ENCODE results near the gene PRDM5.

DNA sequence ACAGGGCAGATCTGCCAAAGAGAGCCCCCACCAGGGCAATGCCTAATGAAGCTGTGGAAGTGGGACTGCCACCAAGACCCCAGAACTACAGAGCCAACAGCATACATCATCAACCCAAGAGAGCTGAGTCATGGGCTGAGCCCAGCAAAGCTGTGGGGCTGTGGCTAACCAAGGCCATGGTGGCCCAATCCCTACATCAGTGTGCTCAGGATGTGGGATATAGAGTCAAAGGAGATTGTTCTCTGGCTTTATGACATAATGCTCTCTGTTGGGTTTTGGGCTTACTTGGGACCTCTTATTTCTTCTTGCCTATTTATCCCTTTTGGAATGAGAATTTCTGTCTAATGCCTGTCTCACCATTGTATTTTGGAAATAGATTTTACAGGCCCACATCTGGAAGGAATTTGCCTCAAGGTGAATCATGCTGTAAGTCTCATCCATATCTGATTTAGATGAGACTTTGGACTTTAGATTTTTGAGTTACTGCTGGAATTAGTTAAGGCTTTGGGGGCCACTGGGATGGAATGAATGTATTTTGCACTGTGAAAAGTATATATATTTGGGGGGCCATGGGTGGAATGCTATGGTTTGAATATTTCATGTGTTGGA lies 5.4 kb upstream of the PRDM5 start:
- TF ChIP-seq, protein P1, sequence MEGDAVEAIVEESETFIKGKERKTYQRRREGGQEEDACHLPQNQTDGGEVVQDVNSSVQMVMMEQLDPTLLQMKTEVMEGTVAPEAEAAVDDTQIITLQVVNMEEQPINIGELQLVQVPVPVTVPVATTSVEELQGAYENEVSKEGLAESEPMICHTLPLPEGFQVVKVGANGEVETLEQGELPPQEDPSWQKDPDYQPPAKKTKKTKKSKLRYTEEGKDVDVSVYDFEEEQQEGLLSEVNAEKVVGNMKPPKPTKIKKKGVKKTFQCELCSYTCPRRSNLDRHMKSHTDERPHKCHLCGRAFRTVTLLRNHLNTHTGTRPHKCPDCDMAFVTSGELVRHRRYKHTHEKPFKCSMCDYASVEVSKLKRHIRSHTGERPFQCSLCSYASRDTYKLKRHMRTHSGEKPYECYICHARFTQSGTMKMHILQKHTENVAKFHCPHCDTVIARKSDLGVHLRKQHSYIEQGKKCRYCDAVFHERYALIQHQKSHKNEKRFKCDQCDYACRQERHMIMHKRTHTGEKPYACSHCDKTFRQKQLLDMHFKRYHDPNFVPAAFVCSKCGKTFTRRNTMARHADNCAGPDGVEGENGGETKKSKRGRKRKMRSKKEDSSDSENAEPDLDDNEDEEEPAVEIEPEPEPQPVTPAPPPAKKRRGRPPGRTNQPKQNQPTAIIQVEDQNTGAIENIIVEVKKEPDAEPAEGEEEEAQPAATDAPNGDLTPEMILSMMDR (IDR thresholded peaks at IDR 0.05), result no peak
- no peak for TF ChIP-seq POLR2A (IDR thresholded peaks at IDR 0.05)

Data from right lobe of liver (tissue), 4 donors.